Small intestine (tissue), 7 donors: ENCODE results near the gene PEX14. TPM values are rescaled to one million over a fixed set of nuclear protein-coding genes. Genes with fewer than 3 reads are reported as not detected.
A peak's percentile ranks its signal among the peaks of the same experiment; 100 is the strongest.

Experiments
- DNase-seq, 2 donors: peaks; one replicate each; pipeline versions ENCODE4 v3.0.0 to v3.0.0-alpha.2; 2013
- FAIRE-seq: peaks from 2 replicates; lab custom pipeline; 2012; peaks lifted over from hg19 to GRCh38; lab: Jason Lieb, UNC
- H3K27ac ChIP-seq, 3 donors: one replicate each; pipeline ENCODE4 v1.5.1; 2013; ENCODE audit warnings: low read length in 2 of 3, mild to moderate bottlenecking in 2 of 3, control low read depth in 1 of 3, inconsistent platforms in 1 of 3, low read depth in 1 of 3, moderate library complexity in 1 of 3
- H3K27me3 ChIP-seq, 3 donors: one replicate each; pipeline ENCODE4 v1.6.1; 2013; ENCODE audit warnings: low read length in 3 of 3, inconsistent platforms in 1 of 3; ENCODE audit not compliant: control insufficient read depth in 3 of 3, insufficient read depth in 3 of 3
- H3K36me3 ChIP-seq, 3 donors: one replicate each; pipeline ENCODE4 v1.6.1; 2013; ENCODE audit warnings: low read length in 3 of 3, inconsistent platforms in 1 of 3, low read depth in 1 of 3, mild to moderate bottlenecking in 1 of 3, moderate library complexity in 1 of 3; ENCODE audit not compliant: control insufficient read depth in 3 of 3, insufficient read depth in 2 of 3
- H3K4me1 ChIP-seq, 3 donors: one replicate each; pipeline ENCODE4 v1.6.1; 2013; ENCODE audit warnings: low read length in 2 of 3, inconsistent platforms in 1 of 3, low read depth in 1 of 3, mild to moderate bottlenecking in 1 of 3, moderate library complexity in 1 of 3; ENCODE audit not compliant: control insufficient read depth in 3 of 3, insufficient read depth in 2 of 3
- H3K4me3 ChIP-seq, 3 donors: one replicate each; pipeline ENCODE4 v1.5.1; 2013; ENCODE audit warnings: low read length in 3 of 3, control low read depth in 1 of 3, inconsistent platforms in 1 of 3, low read depth in 1 of 3, mild to moderate bottlenecking in 1 of 3, moderate library complexity in 1 of 3
- H3K9me3 ChIP-seq, 2 donors: one replicate each; pipeline ENCODE4 v1.6.1; 2013; ENCODE audit warnings: low read depth in 1 of 2, low read length in 1 of 2; ENCODE audit not compliant: control insufficient read depth in 2 of 2, insufficient read depth in 1 of 2
- WGBS, 3 donors: extraction: QIAGEN DNeasy Blood & Tissue Kit; methylation state at CpG; one replicate each; pipeline ENCODE4 v1.1.7; 2013; 5-methylcytosine and 5-hydroxymethylcytosine counted together
- polyA plus RNA-seq, 4 donors: library from polyadenylated mRNA; stranded (reverse) in 3 of 4; unstranded in 1 of 4; fragments of 200-250 nt in 3 of 4; fragments of 120-200 nt in 1 of 4; gene quantifications; one replicate each; pipeline versions ENCODE4 v1.2.1 to v1.2.3, GENCODE V29; 2013
- donor health status: healthy with polysubstance abuse.
- donor health status: control.
- donor health status: control.
- donor health status: Bipolar disorder and iron deficiency.
- donor health status: healthy.

PEX14 gene
- polyA plus RNA-seq, 4 donors: 15.9 to 26.9 (median 24.7) TPM

DNA sequence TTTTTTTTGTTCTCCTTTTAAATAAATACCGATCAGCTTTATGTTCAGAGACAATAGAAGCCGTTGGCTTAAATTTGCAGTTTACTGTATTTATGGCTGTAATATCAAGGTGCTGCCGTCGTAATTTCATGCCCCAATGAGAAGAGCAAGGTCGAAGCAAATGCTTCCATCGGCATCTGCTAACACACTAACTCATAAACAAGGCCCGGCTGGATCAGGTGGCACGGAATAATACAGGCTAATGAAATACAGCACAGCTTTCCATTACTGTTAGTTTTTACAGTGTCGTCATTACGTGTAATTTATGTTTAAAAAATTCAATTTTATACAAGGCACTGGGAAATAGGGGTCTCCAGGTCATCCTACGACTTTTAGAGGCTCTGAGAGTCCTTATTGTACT is 119.0 kb downstream of the PEX14 start:
- peaks cover 0 to 32% (median 0%) of the 10 kb centered on the region in 3 donors for H3K4me1 ChIP-seq
- whole genome bisulfite sequencing, 3 donors: 83 to 91% (median 91%) methylated on average over 11 of the region's 11 CpGs
- H3K36me3 ChIP-seq: peaks cover 0 to 17% (median 0%) of the 10 kb centered on the region in 3 donors
- no peak overlapping the region for H3K27ac ChIP-seq
- DNase-seq (no peak), FAIRE-seq (no peak)
- H3K27me3 ChIP-seq: no peaks in the 10 kb centered on the region
- H3K4me3 ChIP-seq: no peak overlapping the region
- no peaks in the 10 kb centered on the region for H3K9me3 ChIP-seq

DNA sequence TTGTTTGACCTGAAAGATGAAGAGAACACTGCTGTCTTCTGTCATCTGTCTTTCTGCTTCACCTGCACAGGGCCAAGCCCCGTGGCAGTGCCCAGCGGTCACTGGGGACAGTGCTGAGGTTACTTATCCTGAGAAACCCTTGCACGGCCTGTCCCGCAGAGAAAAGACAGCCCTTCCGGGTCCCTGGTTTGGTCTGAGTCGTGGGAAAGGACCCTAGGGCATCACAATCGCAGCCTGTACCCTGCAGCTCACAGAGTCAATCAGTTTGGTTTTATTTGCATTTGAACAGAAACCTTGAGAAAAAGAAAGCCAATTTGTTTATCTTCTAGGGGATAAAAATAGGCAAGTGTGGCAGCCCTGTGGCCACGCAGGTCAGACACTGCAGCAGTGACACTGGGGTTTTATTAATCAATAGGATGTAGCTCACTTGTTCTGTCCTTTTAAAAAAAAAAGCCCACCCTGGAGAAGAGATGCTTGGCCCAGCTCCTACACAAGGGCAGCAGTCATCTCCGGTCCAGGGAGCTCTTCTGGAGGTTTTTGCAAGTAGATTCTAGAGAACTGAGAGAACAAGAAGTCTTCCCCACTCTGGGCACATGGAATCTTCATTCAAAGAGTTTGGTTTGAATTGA is 120.0 kb downstream of the PEX14 start:
- DNase-seq: no peak
- peaks cover 0 to 11% (median 0%) of the 10 kb centered on the region in 3 donors for H3K36me3 ChIP-seq
- WGBS, 3 donors: 82 to 93% (median 89%) methylated on average over 9 of the region's 9 CpGs
- H3K27ac ChIP-seq: no peak overlapping the region
- no peak overlapping the region for H3K4me3 ChIP-seq
- peaks cover 0 to 41% (median 0%) of the 10 kb centered on the region in 3 donors for H3K4me1 ChIP-seq
- no peak for FAIRE-seq
- no peaks in the 10 kb centered on the region for H3K27me3 ChIP-seq
- H3K9me3 ChIP-seq: no peaks in the 10 kb centered on the region

DNA sequence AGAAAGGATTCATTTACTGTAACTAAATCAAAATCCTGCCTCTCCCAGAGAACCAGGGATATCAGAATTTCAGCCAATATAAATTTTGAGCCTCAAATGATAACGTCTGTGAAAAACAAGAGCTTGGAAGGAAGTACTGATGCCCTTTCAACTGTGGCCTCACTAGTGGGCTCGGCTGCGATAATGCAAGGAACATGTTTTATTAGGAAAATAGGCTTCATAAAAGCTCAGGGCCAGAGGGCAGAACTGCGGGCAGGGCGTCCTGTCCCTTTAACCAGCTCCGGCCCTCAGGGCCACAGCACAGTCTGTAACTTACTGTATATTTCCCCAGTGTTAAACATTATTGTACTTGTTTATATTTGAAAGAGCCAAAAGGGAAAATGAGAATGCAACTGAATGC is 122.0 kb downstream of the PEX14 start:
- H3K27me3 ChIP-seq: no peaks in the 10 kb centered on the region
- H3K4me3 ChIP-seq: no peak overlapping the region
- no peaks in the 10 kb centered on the region for H3K9me3 ChIP-seq
- peaks cover 0 to 20% (median 0%) of the 10 kb centered on the region in 3 donors for H3K36me3 ChIP-seq
- FAIRE-seq (no peak), DNase-seq (peak in 1 of 2 donors; percentile 34)
- H3K4me1 ChIP-seq: peaks cover 0 to 41% (median 0%) of the 10 kb centered on the region in 3 donors
- peak overlapping the region in 1 of 3 donors; percentile 41 for H3K27ac ChIP-seq
- 52 to 68% (median 56%) methylated on average over 6 of the region's 6 CpGs for WGBS, 3 donors

DNA sequence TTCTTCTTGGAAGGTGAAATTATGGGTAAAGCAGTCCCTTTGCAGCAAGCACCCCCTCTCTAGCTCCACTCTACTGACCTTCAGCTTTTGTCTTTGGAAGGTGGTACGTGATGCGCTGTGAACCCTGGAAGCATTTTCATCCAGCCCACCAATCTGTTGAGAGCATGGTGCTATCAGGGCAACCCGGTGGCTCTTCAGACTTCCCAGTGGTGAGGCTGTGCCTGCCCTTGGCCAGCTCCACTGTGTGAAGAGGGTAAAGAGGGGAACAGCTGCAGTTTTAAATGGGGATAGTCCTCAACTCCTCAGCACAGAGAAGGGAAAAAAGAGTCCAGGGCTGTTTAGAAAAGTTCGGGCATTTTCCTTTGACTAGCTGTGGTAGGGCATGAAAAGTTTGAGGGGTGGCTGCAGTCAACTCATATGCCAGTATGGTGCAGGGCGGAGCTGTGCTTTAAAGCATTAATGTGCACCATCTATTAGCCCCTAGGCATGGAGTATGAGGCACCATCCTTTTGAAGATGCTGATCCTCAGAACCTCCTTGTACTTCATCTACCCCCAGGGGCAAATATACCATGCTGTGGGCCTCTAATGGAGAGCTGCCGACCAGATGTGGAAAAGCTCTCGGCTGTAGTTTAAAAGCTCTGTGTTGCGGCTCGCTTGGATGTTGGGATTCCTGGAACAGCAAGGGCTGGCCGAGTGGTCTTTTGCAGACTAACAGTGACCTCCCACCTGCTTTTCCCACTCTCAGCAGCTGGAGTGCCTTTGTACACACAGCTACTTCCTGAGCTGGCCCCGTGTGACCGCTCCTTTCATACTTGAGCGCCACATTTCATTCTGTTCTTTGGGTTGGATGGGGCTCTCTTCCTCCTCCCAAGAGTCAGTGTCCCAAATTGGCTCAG is 123.0 kb downstream of the PEX14 start:
- H3K36me3 ChIP-seq: peaks cover 0 to 21% (median 0%) of the 10 kb centered on the region in 3 donors
- H3K27ac ChIP-seq: peak overlapping the region in 1 of 3 donors; percentile 41
- no peak overlapping the region for H3K4me3 ChIP-seq
- H3K9me3 ChIP-seq: no peaks in the 10 kb centered on the region
- DNase-seq: no peak
- WGBS, 3 donors: 87 to 94% (median 90%) methylated on average over 13 of the region's 13 CpGs
- FAIRE-seq: no peak
- H3K27me3 ChIP-seq: no peaks in the 10 kb centered on the region
- peaks cover 0 to 43% (median 0%) of the 10 kb centered on the region in 3 donors for H3K4me1 ChIP-seq

DNA sequence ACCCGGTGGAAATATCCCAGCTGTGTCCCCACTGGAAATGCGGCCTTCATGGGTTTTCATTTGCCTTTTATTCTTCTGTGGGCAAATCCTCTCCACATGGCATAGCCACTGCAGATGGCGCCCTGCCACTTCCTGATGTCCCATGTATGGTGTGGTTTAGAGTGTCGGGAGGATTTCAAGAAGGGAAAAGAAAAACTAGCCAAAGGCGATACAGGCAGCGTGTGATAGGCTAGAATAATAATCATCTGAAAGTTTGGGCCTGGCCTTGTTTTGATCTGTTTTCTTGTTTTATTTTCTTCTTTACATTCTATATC is 123.6 kb downstream of the PEX14 start:
- Histone ChIP-seq H3K27ac (peak overlapping the region in 1 of 3 donors; percentile 14), H3K36me3 (peaks cover 0 to 24% (median 0%) of the 10 kb centered on the region in 3 donors), H3K9me3 (no peaks in the 10 kb centered on the region), H3K4me3 (no peak overlapping the region), H3K4me1 (peaks cover 0 to 45% (median 0%) of the 10 kb centered on the region in 3 donors), H3K27me3 (no peaks in the 10 kb centered on the region)
- DNase-seq: peak in 1 of 2 donors; percentile 11
- no peak for FAIRE-seq
- 78 to 86% (median 85%) methylated on average over 6 of the region's 6 CpGs for WGBS, 3 donors

DNA sequence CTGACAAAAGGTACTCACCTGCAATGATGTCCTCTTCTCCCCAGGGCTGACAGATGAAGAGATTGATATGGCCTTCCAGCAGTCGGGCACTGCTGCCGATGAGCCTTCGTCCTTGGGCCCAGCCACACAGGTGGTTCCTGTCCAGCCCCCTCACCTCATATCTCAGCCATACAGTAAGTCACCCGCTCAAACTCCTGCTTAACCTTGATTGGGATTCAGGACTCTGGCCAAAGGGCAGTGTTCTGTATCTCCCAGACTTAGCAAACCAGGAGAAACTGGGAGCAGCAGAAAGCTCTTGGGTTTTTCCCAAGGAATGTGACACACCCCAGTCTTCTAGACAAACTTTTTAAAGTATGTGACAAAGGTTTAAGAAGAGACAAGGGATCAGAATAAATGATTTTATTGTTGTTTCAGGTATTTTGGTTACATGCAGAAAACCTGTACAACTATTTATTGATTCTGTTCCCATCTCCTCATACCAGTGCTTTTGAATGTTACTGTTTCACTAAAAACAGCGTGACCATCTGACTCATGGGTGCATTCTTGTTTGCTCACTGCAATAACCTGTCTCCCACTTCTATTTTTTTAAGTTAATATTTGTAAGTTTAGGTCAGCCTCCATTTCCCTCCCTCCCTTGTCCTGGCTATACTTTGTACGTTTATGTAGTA is 124.6 kb downstream of the PEX14 start:
- Histone ChIP-seq H3K4me1 (peaks cover 0 to 45% (median 0%) of the 10 kb centered on the region in 3 donors), H3K27me3 (no peaks in the 10 kb centered on the region), H3K4me3 (no peak overlapping the region), H3K36me3 (peaks cover 0 to 28% (median 0%) of the 10 kb centered on the region in 3 donors), H3K27ac (peak overlapping the region in 1 of 3 donors; percentile 57), H3K9me3 (no peaks in the 10 kb centered on the region)
- no peak for FAIRE-seq
- peak; percentile 78 to 79 for DNase-seq
- 39 to 72% (median 52%) methylated on average over 6 of the region's 6 CpGs for WGBS, 3 donors

DNA sequence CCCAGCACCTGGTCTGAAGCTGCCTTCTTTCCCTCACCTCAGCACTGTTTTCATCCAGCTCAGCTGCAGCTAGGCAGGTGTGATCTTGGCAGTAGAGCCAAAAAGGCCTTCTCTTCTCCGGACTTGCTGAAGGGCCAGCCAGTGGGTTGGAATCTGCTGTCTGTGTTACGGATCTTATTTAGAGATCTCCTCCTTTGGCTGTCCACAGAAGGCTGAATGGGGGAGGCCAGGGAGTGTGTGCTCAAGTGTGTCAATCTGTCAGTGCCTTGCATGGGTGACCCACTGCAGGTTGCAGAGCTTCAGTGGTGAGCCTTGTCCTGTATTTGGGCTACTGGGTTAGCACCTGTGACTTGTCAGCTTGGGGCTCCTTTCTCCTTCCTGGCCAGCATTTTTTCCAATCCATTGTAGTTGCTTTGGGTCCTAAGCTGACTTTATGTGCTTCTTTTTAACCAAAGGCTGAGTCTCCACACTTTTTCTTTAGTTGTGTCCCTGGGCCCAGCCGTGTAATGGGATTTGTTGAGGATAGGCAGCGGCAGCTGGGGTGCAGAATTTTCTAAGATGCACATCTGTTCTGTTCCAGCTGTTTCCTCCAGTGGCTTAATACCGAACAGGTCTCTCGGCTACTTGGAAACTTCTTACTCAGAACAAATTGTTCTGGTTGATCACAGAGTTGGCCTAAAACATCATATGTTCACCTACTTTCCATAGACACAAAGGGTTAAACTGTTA is 126.8 kb downstream of the PEX14 start:
- Histone ChIP-seq H3K27me3 (no peaks in the 10 kb centered on the region), H3K9me3 (no peaks in the 10 kb centered on the region), H3K4me3 (no peak overlapping the region), H3K27ac (no peak overlapping the region), H3K36me3 (peaks cover 0 to 45% (median 0%) of the 10 kb centered on the region in 3 donors), H3K4me1 (peaks cover 0 to 35% (median 0%) of the 10 kb centered on the region in 3 donors)
- DNase-seq: no peak
- WGBS, 3 donors: 93 to 96% (median 93%) methylated on average over 6 of the region's 6 CpGs
- FAIRE-seq: no peak
